SK-N-MC (cell line): ENCODE measurements around the gene SCYL3.

Source experiments
- EZH2 ChIP-seq: fragments of 200-600 bp; sonication (generic); IDR thresholded peaks from one replicate; pipeline ENCODE4 v1.6.1; 2017; ENCODE audit warnings: antibody characterized with exemption
- FOXP2 ChIP-seq: optimal IDR thresholded peaks from 2 replicates; pipeline ENCODE3; 2011; ENCODE audit warnings: mild to moderate bottlenecking, moderate library complexity; ENCODE audit not compliant: insufficient read depth; ENCODE audit errors: extremely low read length, control extremely low read depth
- POLR2AphosphoS5 ChIP-seq: IDR thresholded peaks from 2 replicates; pipeline ENCODE4 v1.6.1; 2012; ENCODE audit warnings: mild to moderate bottlenecking, low read depth, low read length, borderline replicate concordance

DNA sequence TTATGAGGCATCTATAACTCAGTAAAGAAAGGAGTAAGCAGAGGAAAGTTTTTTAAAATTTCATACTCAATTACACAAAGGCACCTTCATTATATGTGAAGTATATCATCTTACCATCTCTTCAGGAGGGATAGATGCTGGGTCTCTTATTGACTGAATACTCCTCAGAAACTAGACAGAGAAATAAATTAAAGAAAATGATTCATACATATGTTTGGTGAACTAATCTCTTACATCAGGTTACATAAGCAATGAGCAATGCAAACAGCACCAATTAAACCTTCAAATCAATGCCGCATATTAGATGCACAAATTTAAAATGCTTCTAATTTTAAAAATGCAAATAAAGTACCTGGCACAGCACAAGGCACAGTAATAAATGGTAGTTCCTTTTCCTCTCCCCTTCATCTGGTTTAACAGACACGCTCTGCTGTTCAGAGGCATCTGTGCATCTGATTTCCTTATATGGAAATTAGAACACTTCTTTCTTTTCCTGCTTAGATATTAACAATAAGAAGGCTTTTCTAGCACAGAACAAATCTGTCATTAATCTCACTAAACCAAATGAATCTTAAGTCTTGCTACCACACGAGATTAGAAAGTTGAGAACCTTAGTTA, 20.0 kb downstream of the SCYL3 start:
- no peak for TF ChIP-seq POLR2AphosphoS5
- no peak for TF ChIP-seq EZH2
- no peak for TF ChIP-seq FOXP2
